Measurements from ENCODE around the gene PHLDA3. TPM values are rescaled to one million over a fixed set of nuclear protein-coding genes. Genes with fewer than 3 reads are reported as not detected.

Gene PHLDA3
- total RNA-seq, 2 donors from 2014 or later = 25.2 to 48.8 TPM

- Histone ChIP-seq H3K36me3 (replicated peaks in 1 of 2; ENCODE audit: insufficient read depth in 1 of 2, low read depth in 2 of 2) (no peaks in the 10 kb centered on the region), H3K27me3 (no peaks in the 10 kb centered on the region), H3K27ac (no peak overlapping the region), H3K4me1 (peaks cover 66% of the 10 kb centered on the region), H3K4me3 (no peak overlapping the region), H3K9me3 (no peaks in the 10 kb centered on the region)
- DNase-seq (no peak), ATAC-seq (no peak)
- 91 to 96% methylated on average over 2 of the region's 2 CpGs for WGBS, 2 donors
- intact Hi-C loops (cut with DNase I) = no loop called here
- TF ChIP-seq POLR2A (IDR thresholded peaks at IDR 0.05) (no peak), CTCF (IDR thresholded peaks at IDR 0.05) (no peak)
Observed at GRCh38 chr1:201508809-201509208, 39.8 kb upstream of the PHLDA3 start.

- DNase-seq = no peak
- no peak for ATAC-seq
- Histone ChIP-seq H3K4me3 (peak overlapping the region in 1 of 2 donors; percentile 40), H3K27ac (peak overlapping the region; percentile 90 to 99 (median 96)), H3K36me3 (replicated peaks in 1 of 2; ENCODE audit: insufficient read depth in 1 of 2, low read depth in 2 of 2) (no peaks in the 10 kb centered on the region), H3K4me1 (peaks cover 66% of the 10 kb centered on the region), H3K27me3 (no peaks in the 10 kb centered on the region), H3K9me3 (no peaks in the 10 kb centered on the region)
- 18 to 40% methylated on average over 1 to 11 of the region's 11 CpGs for WGBS, 2 donors
- intact Hi-C loops (cut with DNase I) = no loop called here
- TF ChIP-seq CTCF (IDR thresholded peaks at IDR 0.05) = no peak
- TF ChIP-seq POLR2A (IDR thresholded peaks at IDR 0.05) = no peak
Observed at GRCh38 chr1:201507360-201507675, 38.3 kb upstream of the PHLDA3 start.

GRCh38 chr1:201506557-201507359 is 37.8 kb upstream of the PHLDA3 start, which contains the start of gene CSRP1:
Gene CSRP1, minus strand, starts transcription at chr1:201507123. Its CDS starts 10,820 bp downstream, at chr1:201496303.
- intact Hi-C loops (cut with DNase I) = no loop called here

GRCh38 chr1:201506092-201506491 is 37.1 kb upstream of the PHLDA3 start:
- H3K4me1 ChIP-seq = peaks cover 66% of the 10 kb centered on the region
- TF ChIP-seq POLR2A (IDR thresholded peaks at IDR 0.05) (no peak), CTCF (IDR thresholded peaks at IDR 0.05) (no peak)
- ATAC-seq (peak; percentile 3), DNase-seq (no peak)
- no peaks in the 10 kb centered on the region for H3K27me3 ChIP-seq
- peak overlapping the region in 1 of 2 donors; percentile 40 for H3K4me3 ChIP-seq
- no peaks in the 10 kb centered on the region for H3K9me3 ChIP-seq
- no peaks in the 10 kb centered on the region for H3K36me3 ChIP-seq (replicated peaks in 1 of 2; ENCODE audit: insufficient read depth in 1 of 2, low read depth in 2 of 2)
- peak overlapping the region; percentile 90 to 99 (median 96) for H3K27ac ChIP-seq
- intact Hi-C loops (cut with DNase I) = no loop called here
- WGBS, 2 donors = 17 to 21% methylated on average over 2 to 3 of the region's 3 CpGs

More at GRCh38 chr1:201506557-201507359, 37.8 kb upstream of the PHLDA3 start, which contains the start of gene CSRP1:
- H3K9me3 ChIP-seq = no peaks in the 10 kb centered on the region
- H3K4me3 ChIP-seq = peak within 1 kb of the TSS; percentile 18 to 40
- WGBS, 2 donors = 0% methylated on average over 5 to 71 of the region's 71 CpGs
- H3K4me1 ChIP-seq = peaks cover 65% of the 10 kb centered on the region
- ATAC-seq = peak; percentile 90
- no peaks in the 10 kb centered on the region for H3K27me3 ChIP-seq
- DNase-seq = peak; percentile 89 to 94 (median 92)
- no peaks in the 10 kb centered on the region for H3K36me3 ChIP-seq (replicated peaks in 1 of 2; ENCODE audit: insufficient read depth in 1 of 2, low read depth in 2 of 2)
- TF ChIP-seq POLR2A (IDR thresholded peaks at IDR 0.05) (peak; percentile 88 to 99 (median 91)), CTCF (IDR thresholded peaks at IDR 0.05) (peak in 2 of 7 experiments; percentile 14 to 18)
- peak within 1 kb of the TSS; percentile 90 to 99 (median 96) for H3K27ac ChIP-seq
